A549 (cell line): Measurements from ENCODE around the gene SCAP.

Experiments
- CEBPB ChIP-seq, 2 experiments: fragments of >200 bp in 1 of 2; sonication (Bioruptor Twin) in 1 of 2; formaldehyde crosslinking in 1 of 2; IDR thresholded peaks; 2 replicates each; pipeline ENCODE4 v1.6.1; 2012 to 2016
- JUNB ChIP-seq: fragments of >200 bp; sonication (Bioruptor Twin); formaldehyde crosslinking; IDR thresholded peaks from 2 replicates; pipeline ENCODE4 v1.6.1; 2016
- MAFK ChIP-seq: fragments of 450-650 bp; IDR thresholded peaks from 2 replicates; pipeline ENCODE4 v1.6.1; 2014; ENCODE audit not compliant: partially characterized antibody
- NR3C1 ChIP-seq: fragments of >200 bp; sonication (Bioruptor Twin); formaldehyde crosslinking; IDR thresholded peaks from 3 replicates; pipeline ENCODE4 v1.6.1; 2017
- POLR2A ChIP-seq: IDR thresholded peaks from 2 replicates; pipeline ENCODE4 v1.6.1; 2012; ENCODE audit warnings: mild to moderate bottlenecking, low read length
- RNF2 ChIP-seq: fragments of 200-600 bp; sonication (generic); IDR thresholded peaks from 2 replicates; pipeline ENCODE4 v1.6.1; 2016; ENCODE audit warnings: low read depth, mild to moderate bottlenecking, antibody characterized with exemption, moderate library complexity, borderline replicate concordance
- TF ChIP-seq, protein P1 (sequence below): fragments of >200 bp; sonication (Bioruptor Twin); formaldehyde crosslinking; IDR thresholded peaks from 3 replicates; pipeline ENCODE4 v1.5.1; 2016
- TF ChIP-seq, protein P2 (sequence below): fragments of 150-350 bp; IDR thresholded peaks from 2 replicates; pipeline ENCODE4 v1.6.1; 2014; ENCODE audit warnings: low read depth, mild to moderate bottlenecking, low read length

DNA sequence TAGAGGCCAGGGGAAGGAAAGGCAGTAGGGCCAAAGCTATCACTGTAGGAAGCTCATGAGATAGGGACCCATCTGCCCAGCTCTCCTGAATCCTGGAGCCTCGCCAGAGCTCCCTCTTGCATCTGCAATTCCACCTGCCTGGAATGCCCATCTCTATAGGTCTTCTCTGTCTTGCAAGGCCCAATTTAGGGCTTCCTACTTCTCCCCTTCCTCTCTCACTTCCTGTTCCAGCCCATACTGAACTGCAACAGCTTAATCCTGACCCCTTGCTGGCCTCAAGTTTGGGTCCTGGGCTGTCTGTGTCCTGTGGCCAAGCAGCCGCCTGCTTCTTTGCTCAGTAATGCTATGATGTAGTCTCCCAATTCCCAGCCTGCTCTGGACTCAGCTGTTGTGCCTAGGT is 98.6 kb downstream of the SCAP start:
- TF ChIP-seq JUNB (no peak), NR3C1 (no peak), MAFK (no peak), POLR2A (no peak), RNF2 (no peak), CEBPB (IDR thresholded peaks at IDR 0.05) (no peak)
- TF ChIP-seq, protein P1, sequence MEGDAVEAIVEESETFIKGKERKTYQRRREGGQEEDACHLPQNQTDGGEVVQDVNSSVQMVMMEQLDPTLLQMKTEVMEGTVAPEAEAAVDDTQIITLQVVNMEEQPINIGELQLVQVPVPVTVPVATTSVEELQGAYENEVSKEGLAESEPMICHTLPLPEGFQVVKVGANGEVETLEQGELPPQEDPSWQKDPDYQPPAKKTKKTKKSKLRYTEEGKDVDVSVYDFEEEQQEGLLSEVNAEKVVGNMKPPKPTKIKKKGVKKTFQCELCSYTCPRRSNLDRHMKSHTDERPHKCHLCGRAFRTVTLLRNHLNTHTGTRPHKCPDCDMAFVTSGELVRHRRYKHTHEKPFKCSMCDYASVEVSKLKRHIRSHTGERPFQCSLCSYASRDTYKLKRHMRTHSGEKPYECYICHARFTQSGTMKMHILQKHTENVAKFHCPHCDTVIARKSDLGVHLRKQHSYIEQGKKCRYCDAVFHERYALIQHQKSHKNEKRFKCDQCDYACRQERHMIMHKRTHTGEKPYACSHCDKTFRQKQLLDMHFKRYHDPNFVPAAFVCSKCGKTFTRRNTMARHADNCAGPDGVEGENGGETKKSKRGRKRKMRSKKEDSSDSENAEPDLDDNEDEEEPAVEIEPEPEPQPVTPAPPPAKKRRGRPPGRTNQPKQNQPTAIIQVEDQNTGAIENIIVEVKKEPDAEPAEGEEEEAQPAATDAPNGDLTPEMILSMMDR = no peak
- TF ChIP-seq, protein P2, sequence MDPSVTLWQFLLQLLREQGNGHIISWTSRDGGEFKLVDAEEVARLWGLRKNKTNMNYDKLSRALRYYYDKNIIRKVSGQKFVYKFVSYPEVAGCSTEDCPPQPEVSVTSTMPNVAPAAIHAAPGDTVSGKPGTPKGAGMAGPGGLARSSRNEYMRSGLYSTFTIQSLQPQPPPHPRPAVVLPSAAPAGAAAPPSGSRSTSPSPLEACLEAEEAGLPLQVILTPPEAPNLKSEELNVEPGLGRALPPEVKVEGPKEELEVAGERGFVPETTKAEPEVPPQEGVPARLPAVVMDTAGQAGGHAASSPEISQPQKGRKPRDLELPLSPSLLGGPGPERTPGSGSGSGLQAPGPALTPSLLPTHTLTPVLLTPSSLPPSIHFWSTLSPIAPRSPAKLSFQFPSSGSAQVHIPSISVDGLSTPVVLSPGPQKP = no peak
